ENCODE measurements around the gene NUP210.

DNA sequence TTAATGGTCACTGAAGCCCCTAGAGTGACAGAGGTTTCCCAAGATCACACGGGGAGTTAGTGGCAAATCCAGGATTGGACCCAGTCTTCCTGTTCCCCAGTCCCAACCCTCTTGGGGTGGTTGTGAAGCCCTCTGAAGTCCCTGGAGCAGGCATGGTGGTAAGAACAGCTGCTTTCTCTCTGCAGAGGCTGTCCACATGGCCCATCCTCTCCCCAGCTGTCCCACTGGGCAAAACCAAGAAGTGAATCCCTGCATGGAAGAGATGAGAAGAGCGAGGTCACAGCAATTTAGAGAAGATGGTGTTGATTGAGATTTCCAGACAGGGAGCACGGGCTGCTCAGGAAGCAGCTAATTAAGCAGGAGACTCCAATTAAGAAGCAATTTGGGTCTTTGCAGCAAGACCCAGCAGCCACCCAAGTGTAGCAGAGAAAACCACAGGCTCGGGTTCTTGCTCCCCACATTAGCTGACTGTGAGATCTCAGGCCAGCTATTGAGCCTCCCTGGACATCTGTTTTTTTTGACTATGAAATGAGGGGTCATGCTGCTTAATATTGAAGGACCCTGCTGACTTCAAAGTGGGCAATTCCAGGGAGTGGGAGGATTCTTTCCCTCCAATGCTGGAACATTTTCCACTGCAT is 45.2 kb upstream of the NUP210 start:
- TF ChIP-seq, protein P1, sequence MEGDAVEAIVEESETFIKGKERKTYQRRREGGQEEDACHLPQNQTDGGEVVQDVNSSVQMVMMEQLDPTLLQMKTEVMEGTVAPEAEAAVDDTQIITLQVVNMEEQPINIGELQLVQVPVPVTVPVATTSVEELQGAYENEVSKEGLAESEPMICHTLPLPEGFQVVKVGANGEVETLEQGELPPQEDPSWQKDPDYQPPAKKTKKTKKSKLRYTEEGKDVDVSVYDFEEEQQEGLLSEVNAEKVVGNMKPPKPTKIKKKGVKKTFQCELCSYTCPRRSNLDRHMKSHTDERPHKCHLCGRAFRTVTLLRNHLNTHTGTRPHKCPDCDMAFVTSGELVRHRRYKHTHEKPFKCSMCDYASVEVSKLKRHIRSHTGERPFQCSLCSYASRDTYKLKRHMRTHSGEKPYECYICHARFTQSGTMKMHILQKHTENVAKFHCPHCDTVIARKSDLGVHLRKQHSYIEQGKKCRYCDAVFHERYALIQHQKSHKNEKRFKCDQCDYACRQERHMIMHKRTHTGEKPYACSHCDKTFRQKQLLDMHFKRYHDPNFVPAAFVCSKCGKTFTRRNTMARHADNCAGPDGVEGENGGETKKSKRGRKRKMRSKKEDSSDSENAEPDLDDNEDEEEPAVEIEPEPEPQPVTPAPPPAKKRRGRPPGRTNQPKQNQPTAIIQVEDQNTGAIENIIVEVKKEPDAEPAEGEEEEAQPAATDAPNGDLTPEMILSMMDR (IDR thresholded peaks at IDR 0.05), result no peak
- no peak for TF ChIP-seq POLR2A (IDR thresholded peaks at IDR 0.05)
- no peak for TF ChIP-seq POLR2AphosphoS5 (IDR thresholded peaks at IDR 0.05)
- TF ChIP-seq EP300 (IDR thresholded peaks at IDR 0.05), result no peak
